K562 (cell line): Measurements from ENCODE around the gene COL16A1. TPM values are rescaled to one million over a fixed set of nuclear protein-coding genes. Genes with fewer than 3 reads are reported as not detected.
A peak's percentile ranks its signal among the peaks of the same experiment; 100 is the strongest.

Experiments used
- ATAC-seq: fragments of 200-7000 bp; cut with Tn5 transposase; 3 replicates; pipeline ENCODE4 v1.9.1; 2020; ENCODE audit warnings: moderate library complexity
- BruUV-seq: library from RNA; stranded (reverse); fragments of 400-500 nt; replicated peaks from 2 replicates; lab custom pipeline; 2021; lab: Mats Ljungman, UMichigan
- CTCF ChIA-PET: fragments of 300-600 bp; formaldehyde crosslinking; extraction: SDS; loops from one replicate; lab custom pipeline; 2021; ENCODE audit warnings: low intra/inter-chr PET ratio; lab: Yijun Ruan, JAX
- POLR2A ChIA-PET: fragments of 300-600, 350-650 bp; sonication (Branson Sonifier 250); formaldehyde crosslinking; extraction: SDS; loops from one replicate; lab custom pipeline; 2021; ENCODE audit warnings: antibody characterized with exemption, inconsistent platforms; lab: Yijun Ruan, JAX
- DNase-seq, 4 experiments: peaks; one replicate each; pipeline versions ENCODE4 v3.0.0 to v3.0.0-alpha.2; 2011 to 2018; ENCODE audit warnings: low spot score in 3 of 4, mixed read lengths in 3 of 4; ENCODE audit errors: extremely low read depth in 1 of 4
- FAIRE-seq: peaks from 2 replicates; lab custom pipeline; 2011; peaks lifted over from hg19 to GRCh38; lab: Jason Lieb, UNC
- H2AFZ ChIP-seq: 2 replicates; pipeline ENCODE4 v1.6.0; 2011; ENCODE audit warnings: low read depth, low read length, control low read depth, inconsistent platforms
- H3K27ac ChIP-seq: fragments of 200-600 bp; 3 replicates; pipeline ENCODE4 v1.8.0; 2011; ENCODE audit warnings: low read depth, mild to moderate bottlenecking, control low read depth, inconsistent platforms, low read length, moderate library complexity, mixed read lengths; ENCODE audit errors: extremely low read depth
- H3K27me3 ChIP-seq, 2 experiments: fragments of 300-600 bp in 1 of 2; 2 replicates in 1 of 2; 3 replicates in 1 of 2; pipeline versions ENCODE4 v1.6.0 to v1.8.0; 2011; ENCODE audit warnings: inconsistent platforms in 2 of 2, low read length in 2 of 2, mild to moderate bottlenecking in 1 of 2, mixed read lengths in 1 of 2, moderate library complexity in 1 of 2; ENCODE audit not compliant: control insufficient read depth in 2 of 2, insufficient read depth in 2 of 2
- H3K36me3 ChIP-seq: fragments of 300-600 bp; 3 replicates; pipeline ENCODE4 v1.8.0; 2011; ENCODE audit warnings: mild to moderate bottlenecking, low read length, inconsistent platforms; ENCODE audit not compliant: control insufficient read depth, insufficient read depth
- H3K4me1 ChIP-seq, 2 experiments: fragments of 200-600 bp in 1 of 2; replicated peaks in 1 of 2; 2 replicates in 1 of 2; 3 replicates in 1 of 2; pipeline versions ENCODE4 v1.5.1 to v1.8.0; 2011; ENCODE audit warnings: inconsistent platforms in 2 of 2, low read length in 2 of 2, mild to moderate bottlenecking in 1 of 2, mixed read lengths in 1 of 2, moderate library complexity in 1 of 2; ENCODE audit not compliant: control insufficient read depth in 2 of 2, insufficient read depth in 2 of 2
- H3K4me2 ChIP-seq: 2 replicates; pipeline ENCODE4 v1.6.1; 2011; ENCODE audit warnings: low read length, control low read depth, inconsistent platforms, mixed read lengths; ENCODE audit not compliant: insufficient read depth
- H3K4me3 ChIP-seq: fragments of 200-600 bp; sonication (generic), shearing (Covaris generic); 2 replicates; pipeline ENCODE4 v1.5.1; 2016; ENCODE audit warnings: control low read depth, inconsistent platforms
- H3K79me2 ChIP-seq: fragments of 200-600 bp; 3 replicates; pipeline ENCODE4 v1.8.0; 2011; ENCODE audit warnings: low read length, inconsistent platforms; ENCODE audit not compliant: control insufficient read depth, insufficient read depth
- H3K9ac ChIP-seq, 2 experiments: 2 replicates each; pipeline versions ENCODE4 v1.6.0 to v1.6.1; 2011; ENCODE audit warnings: low read depth in 2 of 2, low read length in 2 of 2, control low read depth in 1 of 2, inconsistent platforms in 1 of 2, mild to moderate bottlenecking in 1 of 2, mixed read lengths in 1 of 2; ENCODE audit not compliant: insufficient read depth in 1 of 2
- H3K9me1 ChIP-seq: one replicate; pipeline ENCODE4 v1.6.0; 2011; ENCODE audit warnings: inconsistent platforms, mild to moderate bottlenecking, low read length, moderate library complexity; ENCODE audit not compliant: control insufficient read depth, insufficient read depth
- H3K9me3 ChIP-seq: replicated peaks from 2 replicates; pipeline ENCODE4 v1.5.1; 2011; ENCODE audit warnings: low read depth, low read length, inconsistent platforms; ENCODE audit not compliant: control insufficient read depth, insufficient read depth
- H4K20me1 ChIP-seq: replicated peaks from 2 replicates; pipeline ENCODE4 v1.6.1; 2011; ENCODE audit warnings: low read length, inconsistent platforms, mixed read lengths; ENCODE audit not compliant: control insufficient read depth, insufficient read depth
- CCAR2 ChIP-seq: fragments of 200-400 bp; formaldehyde crosslinking; IDR thresholded peaks from 2 replicates; pipeline ENCODE4 v1.6.1; 2017; ENCODE audit warnings: mild to moderate bottlenecking, low read depth, low read length
- CREM ChIP-seq: IDR thresholded peaks from 2 replicates; pipeline ENCODE4 v1.6.1; 2014; ENCODE audit warnings: antibody characterized with exemption, low read depth
- CXXC5 ChIP-seq: fragments of 250-450 bp; sonication (Bioruptor Pico); IDR thresholded peaks from 2 replicates; pipeline ENCODE4 v1.8.0; 2022; ENCODE audit warnings: inconsistent platforms, mild to moderate bottlenecking, moderate library complexity
- ILK ChIP-seq: fragments of 450-650 bp; IDR thresholded peaks from 2 replicates; pipeline ENCODE4 v1.6.1; 2016; ENCODE audit warnings: missing genetic modification characterization, low read depth, mild to moderate bottlenecking, missing compliant biosample characterization, moderate library complexity, borderline replicate concordance
- MCM2 ChIP-seq: fragments of 450-650 bp; IDR thresholded peaks from 2 replicates; pipeline ENCODE4 v1.6.1; 2017; ENCODE audit warnings: low read depth, mild to moderate bottlenecking
- MEF2A ChIP-seq: IDR thresholded peaks from 2 replicates; pipeline ENCODE4 v1.6.1; 2011; ENCODE audit warnings: low read depth, mild to moderate bottlenecking, low read length, moderate library complexity; ENCODE audit not compliant: control insufficient read depth
- NFE2L1 ChIP-seq: fragments of 450-650 bp; IDR thresholded peaks from 2 replicates; pipeline ENCODE4 v1.6.1; 2016; ENCODE audit warnings: missing genetic modification characterization, low read depth, mild to moderate bottlenecking, missing compliant biosample characterization, moderate library complexity, borderline replicate concordance
- NFYB ChIP-seq: IDR thresholded peaks from 2 replicates; pipeline ENCODE4 v1.6.1; 2011; ENCODE audit warnings: mild to moderate bottlenecking, moderate library complexity; ENCODE audit not compliant: insufficient read length; ENCODE audit errors: extremely low read depth
- PATZ1 ChIP-seq: fragments of 250-450 bp; sonication (Bioruptor Pico); IDR thresholded peaks from 2 replicates; pipeline ENCODE4 v1.5.0; 2020; ENCODE audit warnings: mild to moderate bottlenecking, borderline replicate concordance
- RBM22 ChIP-seq: fragments of 200-400 bp; formaldehyde crosslinking; IDR thresholded peaks from 2 replicates; pipeline ENCODE4 v1.6.1; 2018; ENCODE audit warnings: low read length, low read depth; ENCODE audit not compliant: poor library complexity, severe bottlenecking
- RERE ChIP-seq: sonication (generic); formaldehyde crosslinking; IDR thresholded peaks from 2 replicates; pipeline ENCODE4 v1.8.0; 2023; ENCODE audit warnings: missing genetic modification reagents, mild to moderate bottlenecking, borderline replicate concordance
- SIX5 ChIP-seq, 2 experiments: IDR thresholded peaks; 2 replicates each; pipeline ENCODE4 v1.6.1; 2011; ENCODE audit warnings: low read length in 2 of 2, borderline replicate concordance in 1 of 2, low read depth in 1 of 2, mild to moderate bottlenecking in 1 of 2, moderate library complexity in 1 of 2; ENCODE audit not compliant: insufficient read depth in 1 of 2
- TCFL5 ChIP-seq: fragments of 250-450 bp; sonication (Bioruptor Pico); conservative IDR thresholded peaks from 2 replicates; pipeline ENCODE4 v1.6.1; 2021; ENCODE audit warnings: mild to moderate bottlenecking, moderate library complexity, matching md5 sums
- WGBS: fragments of 100-300 bp; shearing (Covaris generic); methylation state at CpG from one replicate; pipeline ENCODE4 v1.1.6; 2016; ENCODE audit warnings: low coverage, mixed read lengths; ENCODE audit not compliant: insufficient coverage; ENCODE audit errors: missing lambda C conversion rate; 5-methylcytosine and 5-hydroxymethylcytosine counted together
- in situ Hi-C: fragments of 300-500 bp; cut with MboI; formaldehyde crosslinking; loops from 4 replicates; pipeline ENCODE4 v1.15.0; 2018; ENCODE audit warnings: inconsistent platforms, mixed read lengths
- intact Hi-C: fragments of 100-400 bp; cut with micrococcal nuclease; formaldehyde crosslinking; loops from 2 replicates; pipeline ENCODE4 v1.14.2; 2022
- polyA plus RNA-seq, 8 experiments: library from polyadenylated mRNA; depleted of rRNA in 4 of 8; stranded (reverse) in 5 of 8; unstranded in 3 of 8; fragments of >200 nt; fragmentation: Nextera tagmentation in 2 of 8; fragmentation: Illumina TruSeq in 1 of 8; extraction: Ambion mirVana in 2 of 8; extraction: Trizol in 1 of 8; gene quantifications; 2 replicates each; pipeline versions ENCODE4 v1.2.1 to v1.2.3, GENCODE V29; 2011 to 2014; ENCODE audit warnings: inconsistent platforms in 1 of 8, missing spikeins in 1 of 8
- total RNA-seq, 7 experiments: library from RNA; depleted of rRNA in 6 of 7; stranded (reverse); fragments of >200 nt in 6 of 7; fragmentation: Illumina TruSeq in 2 of 7; extraction: Trizol in 2 of 7; gene quantifications; 2 replicates each; pipeline versions ENCODE4 v1.2.1 to v1.2.3, GENCODE V29; 2011 to 2021; ENCODE audit warnings: low replicate concordance in 1 of 7

COL16A1 gene
- total and polyA plus RNA-seq, 9 of the 15 experiments (the other 6 are each of a cell fraction or from before 2014, with no cell fraction given), result 0.11 to 0.60 (median 0.11) TPM; not detected in 6

DNA sequence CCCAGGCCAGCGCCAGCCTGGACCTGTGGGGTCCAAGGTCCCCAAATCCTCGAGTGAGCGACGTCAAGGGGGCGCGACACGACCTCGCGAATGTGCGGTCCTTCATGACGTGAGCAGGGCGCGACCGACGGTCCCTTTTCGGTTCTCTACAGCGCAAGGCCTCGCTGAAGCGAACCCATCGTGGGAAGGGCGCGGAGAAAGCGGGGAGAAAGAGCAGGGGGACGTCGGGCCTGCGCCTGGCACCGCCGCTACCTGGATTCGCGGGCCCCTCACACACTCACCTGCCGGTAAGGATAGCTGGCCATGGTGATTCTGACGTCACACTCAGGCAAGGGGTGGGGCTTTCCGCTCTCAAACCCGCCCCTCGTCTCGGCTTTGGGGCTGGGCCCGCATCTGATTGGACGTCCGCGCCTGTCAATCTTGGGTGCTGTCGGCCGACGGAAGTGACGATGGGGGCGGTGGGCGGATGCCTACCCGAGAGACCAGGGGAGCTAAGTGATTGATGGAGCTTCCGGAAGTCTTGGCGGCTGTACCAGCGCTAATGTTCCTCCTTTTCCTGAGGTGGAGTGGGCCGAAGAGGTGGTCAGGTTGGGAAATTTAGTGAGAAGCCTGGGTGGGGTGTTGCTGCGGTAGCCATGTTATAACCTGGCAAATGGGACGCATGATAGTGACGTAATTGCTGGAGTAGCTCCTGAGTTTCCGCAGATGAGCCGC is 59.1 kb downstream of the COL16A1 start, which contains the start of gene PEF1:
TSS of gene PEF1 (minus strand) at position 317 of the 714 bp plus-strand sequence. CDS start at position 305, 12 bp downstream.
- Histone ChIP-seq H2AFZ (peak within 1 kb of the TSS; percentile 99), H3K27ac (peak within 1 kb of the TSS; percentile 96), H3K27me3 (0 out of 5 replicates have a peak, but pooled peaks cover 0 to under 1% of the 10 kb centered on the region in 2 experiments), H3K9me1 (no peaks in the 10 kb centered on the region), H3K4me2 (peak within 1 kb of the TSS; percentile 100), H3K4me1 (peaks cover 0 to 13% of the 10 kb centered on the region in 2 experiments; a peak in 3 of 5 replicates), H3K79me2 (peaks cover 33% of the 10 kb centered on the region), H4K20me1 (no peaks in the 10 kb centered on the region), H3K36me3 (no peaks in the 10 kb centered on the region; the same call in 2 of the 3 replicates), H3K9ac (peak within 1 kb of the TSS; percentile 94 to 99), H3K4me3 (peak within 1 kb of the TSS; percentile 62), H3K9me3 (no peaks in the 10 kb centered on the region)
- under 1% methylated on average over 53 of the region's 56 CpGs for WGBS
- ATAC-seq, result peak; percentile 91
- peak; percentile 94 for FAIRE-seq
- in situ Hi-C loops, result no loop called here
- ChIA-PET POLR2A (interaction anchor here (0.6 to 2.5 kb wide), 20 partner anchors 8 to 654 kb away, joined by 3 to 11 read pairs (median 4); no protein-coding TSS in a partner anchor), CTCF (interaction anchor here (0.6 kb wide), 1 partner anchor 75 kb away, joined by 3 read pairs; no protein-coding TSS in a partner anchor)
- intact Hi-C loops, result loop anchor here (10.0 kb wide), 1 partner anchor 310 kb away; no protein-coding TSS in a partner anchor
- no TSS peak for BruUV-seq
- peak; percentile 99 to 100 (median 100) for DNase-seq
- TF ChIP-seq MCM2 (no peak), CCAR2 (no peak), CXXC5 (CRISPR knock-in tag) (peak; percentile 97), CREM (peak; percentile 97), ILK (no peak), NFYB (peak; percentile 93), TCFL5 (CRISPR knock-in tag) (no peak), NFE2L1 (tag) (no peak), SIX5 (IDR thresholded peaks at IDR 0.05; ENCODE audit: borderline replicate concordance in 1 of 2, insufficient read depth in 1 of 2, low read depth in 1 of 2, low read length in 2 of 2) (peak; percentile 58 to 59; a peak in 3 of 4 replicates), RERE (no peak), MEF2A (no peak), RBM22 (peak; percentile 33), PATZ1 (no peak)
